AG20443 (cell line): Measurements from ENCODE around the gene PHC3.
"Not testable (repeated sequence)": the region's sequence is repeated elsewhere in the genome, so short reads cannot be mapped to it uniquely, and the experiment has no call there.

ENCODE experiments used
- DNase-seq: peaks from one replicate; pipeline ENCODE4 v3.0.0; 2012; ENCODE audit warnings: low spot score, mixed read lengths

The PHC3 gene, protein sequence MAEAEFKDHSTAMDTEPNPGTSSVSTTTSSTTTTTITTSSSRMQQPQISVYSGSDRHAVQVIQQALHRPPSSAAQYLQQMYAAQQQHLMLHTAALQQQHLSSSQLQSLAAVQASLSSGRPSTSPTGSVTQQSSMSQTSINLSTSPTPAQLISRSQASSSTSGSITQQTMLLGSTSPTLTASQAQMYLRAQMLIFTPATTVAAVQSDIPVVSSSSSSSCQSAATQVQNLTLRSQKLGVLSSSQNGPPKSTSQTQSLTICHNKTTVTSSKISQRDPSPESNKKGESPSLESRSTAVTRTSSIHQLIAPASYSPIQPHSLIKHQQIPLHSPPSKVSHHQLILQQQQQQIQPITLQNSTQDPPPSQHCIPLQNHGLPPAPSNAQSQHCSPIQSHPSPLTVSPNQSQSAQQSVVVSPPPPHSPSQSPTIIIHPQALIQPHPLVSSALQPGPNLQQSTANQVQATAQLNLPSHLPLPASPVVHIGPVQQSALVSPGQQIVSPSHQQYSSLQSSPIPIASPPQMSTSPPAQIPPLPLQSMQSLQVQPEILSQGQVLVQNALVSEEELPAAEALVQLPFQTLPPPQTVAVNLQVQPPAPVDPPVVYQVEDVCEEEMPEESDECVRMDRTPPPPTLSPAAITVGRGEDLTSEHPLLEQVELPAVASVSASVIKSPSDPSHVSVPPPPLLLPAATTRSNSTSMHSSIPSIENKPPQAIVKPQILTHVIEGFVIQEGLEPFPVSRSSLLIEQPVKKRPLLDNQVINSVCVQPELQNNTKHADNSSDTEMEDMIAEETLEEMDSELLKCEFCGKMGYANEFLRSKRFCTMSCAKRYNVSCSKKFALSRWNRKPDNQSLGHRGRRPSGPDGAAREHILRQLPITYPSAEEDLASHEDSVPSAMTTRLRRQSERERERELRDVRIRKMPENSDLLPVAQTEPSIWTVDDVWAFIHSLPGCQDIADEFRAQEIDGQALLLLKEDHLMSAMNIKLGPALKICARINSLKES

DNA sequence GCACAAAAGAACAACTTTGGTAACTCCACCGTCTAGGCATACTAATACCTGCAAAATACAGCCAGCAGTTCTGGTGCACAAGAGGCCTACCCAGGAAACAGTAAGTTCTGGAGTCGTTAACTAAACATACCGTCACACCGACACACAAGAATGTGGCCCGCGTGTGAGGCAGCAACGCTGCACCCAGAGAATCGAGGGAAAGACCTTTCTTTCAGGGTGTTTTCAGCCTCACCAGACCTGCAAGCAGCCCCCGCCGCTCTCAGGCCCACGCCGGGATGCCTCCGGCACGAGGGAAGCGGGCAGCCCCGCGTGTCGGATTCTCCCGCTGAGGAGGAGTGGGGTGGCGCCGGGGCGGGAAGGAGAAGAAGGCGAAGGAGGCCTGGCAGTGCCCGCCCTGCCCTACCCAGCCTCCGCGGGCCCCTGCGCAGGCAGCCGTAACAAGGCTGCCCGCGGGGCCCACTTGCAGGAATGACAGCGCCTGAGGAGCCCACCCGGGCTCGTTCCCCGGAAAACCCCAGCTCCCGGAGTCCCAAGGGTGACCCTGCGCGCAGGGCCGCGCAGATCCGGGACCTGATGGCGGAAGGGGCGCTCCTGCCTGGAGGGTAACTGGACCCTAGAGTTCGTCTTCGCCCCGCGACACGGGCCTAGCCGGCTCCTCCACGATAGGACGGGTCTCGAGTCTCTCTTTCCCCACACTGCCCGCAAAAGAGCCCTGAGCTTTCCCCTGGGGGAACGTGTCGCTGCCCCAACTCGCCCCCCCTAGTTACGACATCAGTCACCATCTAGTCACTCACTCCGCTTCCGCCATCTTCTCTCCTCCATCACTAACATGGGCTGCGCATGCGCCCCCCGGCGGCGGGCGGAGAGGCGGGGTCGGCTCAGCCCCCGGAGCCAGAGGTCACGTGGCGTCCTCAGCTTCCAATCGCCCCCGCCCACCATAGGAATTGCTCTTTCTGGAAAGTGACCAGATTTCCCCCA is at the start of gene PHC3:
Gene PHC3, minus strand, starts transcription at position 826 of the 978 bp plus-strand sequence. Its CDS starts 18 bp downstream, at position 808.
- DNase-seq, result peak; percentile 100

DNA sequence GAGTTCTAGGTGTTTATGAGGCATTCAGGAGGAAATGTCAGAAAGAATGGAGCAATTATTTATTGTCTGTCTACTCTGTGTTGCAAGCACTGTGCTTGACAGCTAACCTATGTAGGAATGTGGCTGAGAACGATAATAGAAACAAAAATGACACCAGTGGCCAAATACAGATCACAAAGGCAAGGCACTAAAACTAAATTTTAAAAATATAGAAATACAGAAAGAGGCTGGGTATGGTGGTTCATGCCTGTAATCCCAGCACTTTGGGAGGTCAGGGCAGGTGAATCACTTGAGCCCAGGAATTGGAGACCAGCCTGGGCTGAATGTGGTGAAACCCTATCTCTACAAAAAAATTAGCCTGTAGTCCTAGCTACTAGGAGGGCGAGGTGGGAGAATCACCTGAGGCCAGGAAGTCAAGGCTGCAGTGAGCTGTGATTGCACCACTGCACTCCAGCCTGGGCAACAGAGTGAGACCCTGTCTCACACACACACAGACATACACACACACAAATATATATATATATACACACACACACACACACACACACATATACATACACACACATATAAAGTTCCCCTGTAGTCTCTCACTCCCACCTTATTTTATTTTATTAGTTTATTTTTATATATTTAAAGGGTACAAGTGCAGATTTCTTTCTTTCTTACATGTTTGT is 46.7 kb upstream of the PHC3 start:
- no peak for DNase-seq

DNA sequence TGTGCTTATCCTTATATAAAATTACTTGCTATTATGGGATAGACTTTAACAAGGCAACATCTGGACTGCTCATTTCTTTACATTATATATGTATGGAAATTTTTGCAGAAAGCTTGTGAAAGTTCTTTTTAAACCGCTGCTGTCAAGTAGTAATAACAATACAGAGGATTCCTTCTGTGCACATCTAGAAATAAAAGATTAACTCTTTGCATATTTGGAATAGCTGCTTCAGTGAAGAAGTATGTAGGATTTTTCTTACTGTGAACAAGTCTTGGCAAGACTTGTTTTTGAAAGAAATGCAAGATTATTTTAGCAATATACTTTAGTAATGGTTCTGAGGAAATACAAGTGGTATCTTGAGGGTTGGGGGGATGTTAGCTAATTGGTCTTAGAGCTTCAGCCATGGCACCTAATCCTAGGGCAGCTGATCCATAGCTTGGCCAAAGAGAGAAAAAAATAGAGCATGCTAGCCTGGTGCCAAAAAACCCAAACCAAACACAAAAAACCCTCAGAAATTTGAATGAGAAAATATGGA is 45.0 kb upstream of the PHC3 start:
- DNase-seq, result no peak

DNA sequence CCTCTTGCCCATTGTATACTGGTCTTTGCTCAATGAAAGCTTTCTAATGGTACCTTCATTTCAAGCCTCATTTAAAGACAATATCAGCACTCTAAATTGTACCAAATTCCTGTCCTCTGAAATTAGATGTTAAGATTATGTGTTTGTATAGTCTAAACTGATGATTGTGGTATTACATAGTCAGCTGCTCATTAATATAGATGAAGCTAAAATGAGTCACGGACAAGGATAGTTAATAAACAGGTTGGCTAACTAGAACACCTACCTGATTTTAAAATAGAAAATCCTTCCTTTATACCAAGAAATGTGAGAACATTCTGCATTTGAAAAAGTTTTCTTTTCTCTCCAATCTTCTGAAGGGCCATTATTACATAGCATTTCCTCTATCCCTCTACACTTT is 43.6 kb upstream of the PHC3 start:
- DNase-seq, result no peak

DNA sequence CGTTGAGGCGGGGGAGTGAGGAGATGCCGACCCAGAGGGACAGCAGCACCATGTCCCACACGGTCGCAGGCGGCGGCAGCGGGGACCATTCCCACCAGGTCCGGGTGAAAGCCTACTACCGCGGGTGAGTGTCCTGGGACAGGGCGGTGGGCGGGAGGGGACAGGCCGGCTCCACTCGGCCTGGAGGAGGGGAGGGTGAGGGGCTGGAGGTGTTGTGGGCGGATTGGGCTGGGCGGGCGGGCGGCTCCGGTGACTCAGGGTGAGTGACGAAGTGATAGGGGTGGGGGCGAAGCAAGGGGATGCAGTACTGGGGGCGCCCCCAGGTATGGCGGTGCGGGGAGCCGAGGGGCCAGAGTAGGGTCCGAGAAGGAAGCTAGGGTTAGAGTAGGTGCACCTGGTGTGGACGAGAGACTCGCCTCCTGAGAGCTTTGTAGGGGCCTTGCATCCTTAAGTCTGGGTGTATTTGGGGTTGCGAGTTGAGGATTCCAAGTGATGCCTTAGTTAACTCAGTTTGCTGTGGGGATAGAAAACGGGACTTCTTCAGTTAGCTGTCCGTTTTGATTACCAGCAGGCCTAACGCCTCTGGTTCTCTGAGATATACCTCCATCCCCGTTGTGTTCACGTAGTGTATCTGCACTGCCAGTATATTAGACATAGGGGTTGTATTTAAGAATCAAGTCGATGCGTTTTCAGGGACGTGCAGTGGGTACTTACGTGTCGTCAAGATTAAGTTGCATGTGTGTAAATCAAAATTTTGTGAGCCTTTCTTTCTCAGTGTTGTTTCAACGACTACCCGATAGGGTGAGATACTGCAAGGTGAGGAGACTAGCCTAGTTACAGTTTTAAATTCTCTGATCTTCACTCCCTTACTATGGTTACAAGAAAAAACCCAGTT is 41.4 kb upstream of the PHC3 start:
- DNase-seq, result peak; percentile 53

DNA sequence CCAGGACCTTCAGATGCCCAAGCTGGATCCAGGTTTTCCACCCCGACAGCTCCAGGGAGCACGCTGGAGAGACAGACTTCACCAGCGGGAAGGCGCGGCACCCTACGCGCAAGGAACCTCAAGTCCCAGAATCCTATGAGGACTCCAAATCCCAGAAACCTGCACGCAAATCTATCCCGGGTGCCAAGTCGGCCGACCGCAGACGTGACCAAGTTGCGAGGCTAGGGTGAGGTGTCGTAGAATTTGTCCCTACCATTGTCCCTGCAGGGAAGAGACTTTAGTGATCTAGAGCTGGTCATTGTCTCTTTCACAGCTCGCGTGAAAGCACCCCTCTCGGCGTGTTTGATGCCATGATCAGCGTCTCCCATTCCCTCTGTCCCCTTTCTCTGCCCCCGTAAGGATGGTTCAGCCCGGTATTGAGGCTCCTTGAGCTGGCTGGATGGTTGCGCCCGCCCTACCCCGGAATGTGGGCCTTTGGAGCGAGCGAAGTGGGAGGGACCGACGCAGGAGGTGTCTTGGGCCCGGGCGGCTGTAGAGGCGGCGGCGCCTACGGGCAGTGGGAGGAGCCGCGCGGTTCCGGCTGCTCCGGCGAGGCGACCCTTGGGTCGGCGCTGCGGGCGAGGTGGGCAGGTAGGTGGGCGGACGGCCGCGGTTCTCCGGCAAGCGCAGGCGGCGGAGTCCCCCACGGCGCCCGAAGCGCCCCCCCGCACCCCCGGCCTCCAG is 40.6 kb upstream of the PHC3 start, which contains the start of gene PRKCI:
Gene PRKCI, plus strand, starts transcription at position 501 of the 723 bp plus-strand sequence. CDS start 246 bp downstream, outside the sequence.
- DNase-seq, result peak; percentile 98

DNA sequence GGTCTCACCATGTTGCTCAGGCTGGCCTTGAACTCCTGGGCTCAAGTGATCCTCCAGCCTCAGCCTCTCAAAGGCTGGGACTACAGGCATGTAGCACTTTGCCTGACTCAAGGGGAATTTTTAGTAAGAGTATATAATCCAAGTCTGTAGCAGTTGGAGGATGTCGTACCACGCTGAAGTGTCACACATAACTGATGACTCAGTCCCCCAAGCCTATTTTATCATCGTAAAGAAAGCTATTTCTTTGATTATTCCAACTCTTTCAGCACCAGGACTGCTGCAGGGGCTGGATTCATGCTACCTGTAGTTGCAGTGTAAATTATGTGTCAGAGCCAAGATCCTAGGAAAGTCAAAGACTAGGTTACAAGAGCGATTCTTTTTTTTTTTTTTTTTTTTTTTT is 39.3 kb upstream of the PHC3 start:
- DNase-seq, result no peak

DNA sequence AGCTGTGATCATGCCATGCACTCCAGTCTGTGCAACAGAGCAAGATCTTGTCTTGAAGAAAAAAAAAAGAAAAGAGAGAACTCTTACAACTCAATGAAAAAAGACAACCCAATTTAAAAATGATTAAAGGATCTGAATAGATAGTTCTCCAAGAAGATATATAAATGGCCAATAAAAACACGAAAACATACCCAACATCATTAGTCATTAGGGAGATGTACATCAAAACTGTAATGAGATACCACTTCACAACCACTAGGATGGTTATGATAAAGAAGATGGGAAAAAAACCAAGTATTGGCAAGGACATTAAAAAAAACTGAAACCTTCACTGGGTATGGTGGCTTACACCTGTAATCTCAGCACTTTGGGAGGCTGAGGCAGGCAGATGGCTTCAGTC is 38.3 kb upstream of the PHC3 start:
- DNase-seq, result no peak

DNA sequence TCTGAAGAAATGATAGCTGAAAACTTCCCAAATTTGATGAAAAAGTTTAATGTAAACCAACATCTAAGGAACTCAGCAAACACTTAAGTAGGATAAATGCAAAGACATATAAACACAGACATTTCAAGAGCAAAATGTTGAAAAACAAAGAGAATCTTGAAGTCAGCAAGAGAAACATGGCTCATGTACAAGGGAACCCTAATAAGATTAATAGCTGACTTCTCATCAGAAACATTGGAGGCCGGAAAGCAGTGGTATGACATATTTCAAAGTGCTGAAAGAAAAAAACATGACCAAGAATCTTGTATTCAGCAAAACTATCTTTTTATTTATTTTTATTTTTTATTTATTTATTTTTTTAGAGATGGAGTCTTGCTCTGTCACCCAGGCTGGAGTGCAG is 30.1 kb upstream of the PHC3 start:
- no peak for DNase-seq

DNA sequence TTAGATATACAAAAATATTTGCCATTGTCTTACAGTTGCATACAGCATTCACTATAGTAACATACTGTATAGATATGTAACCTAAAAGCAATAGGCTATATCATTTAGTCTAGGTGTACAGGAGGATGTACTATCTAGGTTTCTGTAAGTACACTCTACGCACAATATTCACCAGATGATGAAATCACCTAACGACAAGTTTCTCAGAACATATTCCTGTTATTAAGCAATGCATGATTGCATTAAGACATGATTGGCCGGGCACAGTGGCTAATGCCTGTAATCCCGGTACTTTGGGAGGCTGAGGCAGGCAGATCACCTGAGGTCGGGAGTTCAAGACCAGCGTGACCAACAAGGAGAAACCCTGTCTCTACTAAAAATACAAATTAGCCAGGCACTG is 26.2 kb upstream of the PHC3 start:
- DNase-seq, result no peak

DNA sequence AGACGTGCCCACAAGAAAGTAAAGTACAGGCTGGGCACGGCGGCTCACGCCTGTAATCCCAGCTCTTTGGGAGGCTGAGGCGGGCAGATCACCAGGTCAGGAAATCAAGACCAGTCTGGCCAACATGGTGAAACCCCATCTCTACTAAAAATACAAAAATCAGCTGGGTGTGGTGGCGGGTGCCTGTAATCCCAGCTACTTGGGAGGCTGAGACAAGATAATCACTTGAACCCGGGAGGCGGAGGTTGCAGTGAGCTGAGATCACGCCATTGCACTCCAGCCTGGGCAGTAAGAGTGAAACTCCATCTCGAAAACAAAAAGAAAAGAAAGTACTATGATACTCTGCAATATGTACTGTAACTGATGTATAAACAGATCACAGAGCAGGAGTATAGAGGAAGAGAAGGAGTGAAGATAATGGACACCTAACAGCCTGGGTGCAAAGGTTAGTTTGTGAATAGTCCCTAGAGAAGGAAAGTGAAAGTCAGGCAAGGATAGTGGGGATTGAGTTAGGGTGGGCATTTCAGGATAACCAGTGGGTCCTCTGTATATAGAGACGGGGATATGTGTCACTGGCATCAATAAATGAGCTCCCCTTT is 24.7 kb upstream of the PHC3 start:
- not testable (repeated sequence) for DNase-seq

DNA sequence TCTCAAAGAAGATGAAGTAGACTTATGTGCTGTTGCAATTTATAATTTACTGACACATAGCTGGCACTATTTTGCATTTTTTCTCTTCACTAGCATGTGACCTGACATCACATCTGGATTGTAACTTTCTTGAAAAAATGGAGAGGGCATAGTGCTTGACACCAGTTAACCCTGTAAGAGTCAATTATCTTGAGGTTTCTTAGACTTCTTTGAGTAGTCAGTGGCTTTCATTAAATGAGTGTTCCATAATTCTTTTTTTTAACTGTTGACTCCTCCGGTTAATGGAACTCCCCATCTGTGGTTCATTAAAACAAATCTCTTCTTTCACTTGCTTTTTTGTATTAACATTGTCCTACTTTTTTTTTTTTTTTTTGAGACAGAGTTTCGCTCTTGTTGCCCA is 23.8 kb upstream of the PHC3 start:
- peak; percentile 23 for DNase-seq

DNA sequence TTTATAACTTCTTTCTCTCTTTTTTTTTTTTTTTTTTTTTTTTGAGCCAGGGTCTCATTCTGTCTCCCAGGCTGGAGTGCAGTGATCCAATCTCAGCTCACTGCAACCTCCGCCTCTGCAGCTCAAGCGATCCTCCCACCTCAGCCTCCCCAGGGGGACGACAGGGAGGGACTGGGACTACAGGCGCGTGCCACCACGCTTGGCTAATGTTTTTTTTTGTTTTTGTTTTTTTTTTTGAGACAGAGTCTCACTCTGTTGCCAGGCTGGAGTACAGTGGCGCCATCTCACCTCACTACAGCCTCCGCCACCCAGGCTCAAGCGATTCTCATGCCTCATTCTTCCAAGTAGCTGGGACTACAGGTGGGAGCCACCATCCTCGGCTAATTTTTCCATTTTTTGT is 23.0 kb upstream of the PHC3 start:
- DNase-seq, result no peak

DNA sequence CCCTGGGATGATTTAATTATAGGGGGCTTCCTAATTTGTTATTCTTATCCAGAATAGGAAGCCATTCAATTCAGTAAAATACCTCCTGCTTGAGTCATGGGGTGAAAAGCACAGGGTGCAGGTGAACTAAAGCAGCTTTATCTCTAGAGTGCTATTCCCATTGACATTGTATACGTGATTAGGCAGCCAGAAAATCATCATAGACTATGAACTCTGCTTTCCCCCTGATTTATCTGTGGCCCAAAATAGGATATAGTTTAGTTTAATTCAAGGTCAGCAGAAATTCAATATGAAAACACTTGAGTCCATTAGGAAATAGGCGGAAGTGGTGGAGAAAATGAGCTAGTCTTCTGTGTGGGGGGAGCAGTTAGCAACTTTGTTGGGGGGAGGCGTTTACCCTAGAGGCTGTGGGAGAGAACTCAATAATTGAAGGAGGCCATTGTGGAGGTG is 22.5 kb upstream of the PHC3 start:
- DNase-seq, result no peak

DNA sequence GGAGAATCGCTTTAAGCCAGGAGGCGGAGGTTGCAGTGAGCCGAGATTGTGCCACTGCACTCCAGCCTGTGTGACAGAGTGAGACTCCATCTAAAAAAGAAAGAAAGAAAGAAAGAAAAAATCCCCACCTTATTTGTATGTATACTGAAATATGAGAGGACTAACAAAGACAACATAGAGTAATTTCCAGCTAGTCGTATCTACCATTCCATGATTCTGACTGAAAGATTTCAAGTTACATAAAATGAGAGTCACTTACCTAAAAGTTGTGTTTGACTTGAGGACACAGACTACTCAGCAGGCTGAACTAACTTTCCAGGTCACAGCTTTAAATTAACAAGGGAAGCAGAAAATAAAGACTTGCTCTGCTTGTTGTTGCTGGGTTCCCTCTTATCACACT is 21.9 kb upstream of the PHC3 start:
- DNase-seq, result no peak

DNA sequence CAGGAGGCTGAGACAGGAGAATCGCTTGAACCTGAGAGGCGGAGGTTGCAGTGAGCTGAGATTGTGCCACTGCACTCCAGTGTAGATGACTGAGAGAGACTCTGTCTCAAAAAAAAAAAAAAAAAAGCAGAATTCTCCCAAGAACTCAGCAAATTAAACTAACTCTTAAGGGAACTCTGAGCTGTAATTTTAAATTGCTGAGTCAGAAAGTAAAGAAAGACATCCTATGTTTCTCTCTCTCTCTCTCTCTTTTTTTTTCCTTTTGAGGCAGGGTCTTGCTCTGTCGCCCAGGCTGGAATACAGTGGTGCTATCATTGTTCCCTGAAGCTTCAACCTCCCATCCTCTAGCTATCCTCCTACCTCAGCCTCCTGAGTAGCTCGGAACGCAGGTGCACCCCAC is 20.0 kb upstream of the PHC3 start:
- no peak for DNase-seq

DNA sequence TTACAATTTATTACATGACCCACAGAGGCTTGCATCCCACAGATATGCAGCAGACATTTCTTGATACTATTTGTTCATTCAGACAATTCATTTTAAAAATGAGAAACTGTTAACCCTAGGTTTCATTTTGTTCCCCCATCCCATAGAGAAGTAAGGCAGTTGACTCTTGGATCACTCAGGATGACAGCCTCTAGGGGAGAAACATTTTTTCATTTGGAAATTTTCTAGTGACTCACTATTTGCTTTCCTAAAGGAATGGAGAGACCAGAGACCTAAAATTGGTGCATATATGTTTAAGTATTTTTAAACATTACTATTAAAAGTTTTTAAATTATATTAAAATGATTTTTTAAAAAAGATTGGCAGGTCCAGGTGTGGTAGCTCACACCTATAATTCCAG is 19.5 kb upstream of the PHC3 start:
- DNase-seq, result no peak

DNA sequence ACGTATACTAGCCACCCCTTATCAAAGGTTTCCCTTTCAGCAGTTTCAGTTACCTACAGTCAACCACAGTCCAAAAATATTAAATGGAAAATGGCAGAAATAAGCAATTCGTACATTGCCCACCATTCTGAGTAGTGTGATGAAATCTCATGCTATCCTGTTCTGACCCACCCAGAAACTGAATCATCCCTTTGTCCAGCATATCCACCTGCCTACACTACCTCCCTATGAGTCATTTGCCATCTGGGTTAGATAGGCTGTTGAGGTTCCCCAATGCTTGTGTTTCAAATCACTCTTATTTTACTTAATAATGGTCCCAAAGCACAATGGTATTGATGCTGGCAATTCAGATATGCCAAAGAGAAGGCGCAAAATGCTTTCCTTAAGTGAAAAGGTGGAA is 15.3 kb upstream of the PHC3 start:
- DNase-seq, result no peak

DNA sequence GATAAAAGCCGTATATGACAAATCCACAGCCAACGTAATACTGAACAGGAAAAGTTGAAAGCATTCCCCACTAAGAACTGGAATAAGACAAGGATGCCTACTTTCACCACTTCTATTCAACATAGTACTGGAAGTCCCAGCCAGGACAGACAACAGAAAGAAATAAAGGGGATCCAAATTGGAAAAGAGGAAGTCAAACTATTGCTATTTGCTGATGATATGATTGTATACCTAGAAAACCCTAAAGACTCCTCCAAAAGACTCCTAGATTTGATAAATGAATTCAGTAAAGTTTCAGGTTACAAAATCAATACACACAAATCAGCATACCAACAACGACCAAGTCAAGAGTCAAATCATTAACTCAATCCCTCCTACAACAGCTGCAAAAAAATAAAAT is 14.2 kb upstream of the PHC3 start:
- not testable (repeated sequence) for DNase-seq
